BLaER1 (cell line): ENCODE results near the gene PTN.
"Not testable (repeated sequence)": the region's sequence is repeated elsewhere in the genome, so short reads cannot be mapped to it uniquely, and the experiment has no call there.

ENCODE experiments used
- H3K27ac ChIP-seq: shearing (Covaris generic); formaldehyde crosslinking; 2 replicates; pipeline ENCODE4 v1.8.1; 2022
- H3K27me3 ChIP-seq: shearing (Covaris generic); formaldehyde crosslinking; 2 replicates; pipeline ENCODE4 v1.8.1; 2022
- H3K36me3 ChIP-seq: shearing (Covaris generic); formaldehyde crosslinking; 2 replicates; pipeline ENCODE4 v1.8.1; 2022
- H3K4me1 ChIP-seq: shearing (Covaris generic); formaldehyde crosslinking; 2 replicates; pipeline ENCODE4 v1.8.1; 2022
- H3K4me2 ChIP-seq: shearing (Covaris generic); formaldehyde crosslinking; 2 replicates; pipeline ENCODE4 v1.8.1; 2022
- H3K4me3 ChIP-seq: shearing (Covaris generic); formaldehyde crosslinking; 2 replicates; pipeline ENCODE4 v1.8.1; 2022
- H3K9ac ChIP-seq: shearing (Covaris generic); formaldehyde crosslinking; 2 replicates; pipeline ENCODE4 v1.8.1; 2022
- H3K9me3 ChIP-seq: shearing (Covaris generic); formaldehyde crosslinking; 2 replicates; pipeline ENCODE4 v1.8.1; 2022
- H4K20me1 ChIP-seq: shearing (Covaris generic); formaldehyde crosslinking; 2 replicates; pipeline ENCODE4 v1.8.1; 2022
- Cebpa-rat ChIP-seq: shearing (Covaris generic); IDR thresholded peaks from 2 replicates; pipeline ENCODE4 v1.8.1; 2022

Gene PTN

GRCh38 chr7:137242616-137243015, 100.9 kb downstream of the PTN start:
- no peak overlapping the region for H3K4me3 ChIP-seq
- no peaks in the 10 kb centered on the region for H3K4me1 ChIP-seq
- no peaks in the 10 kb centered on the region for H3K9me3 ChIP-seq
- no peak for TF ChIP-seq Cebpa-rat
- no peak overlapping the region for H3K27ac ChIP-seq
- H4K20me1 ChIP-seq = no peaks in the 10 kb centered on the region
- no peak overlapping the region for H3K9ac ChIP-seq
- no peak overlapping the region for H3K4me2 ChIP-seq
- no peaks in the 10 kb centered on the region for H3K36me3 ChIP-seq
- no peaks in the 10 kb centered on the region for H3K27me3 ChIP-seq

- no peak overlapping the region for H3K27ac ChIP-seq
- H3K9ac ChIP-seq = no peak overlapping the region
Measured at GRCh38 chr7:137241655-137242360, 101.7 kb downstream of the PTN start.

DNA sequence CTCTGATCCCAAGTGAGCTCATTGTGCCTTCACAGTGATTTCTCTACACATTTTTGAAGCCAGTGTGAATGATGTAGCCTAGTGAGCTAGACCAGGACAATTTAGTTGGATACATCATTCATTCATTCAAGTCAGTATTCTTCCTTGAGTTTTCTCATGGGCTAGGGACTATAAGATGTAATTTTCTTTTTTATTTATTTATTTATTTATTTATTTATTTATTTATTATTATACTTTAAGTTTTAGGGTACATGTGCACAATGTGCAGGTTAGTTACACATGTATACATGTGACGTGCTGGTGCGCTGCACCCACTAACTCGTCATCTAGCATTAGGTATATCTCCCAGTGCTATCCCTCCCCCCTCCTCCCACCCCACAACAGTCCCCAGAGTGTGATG, 104.3 kb downstream of the PTN start:
- not testable (repeated sequence) for H3K4me3 ChIP-seq, H3K4me2 ChIP-seq, H3K27me3 ChIP-seq, H3K27ac ChIP-seq, H3K4me1 ChIP-seq, H3K9me3 ChIP-seq, H3K36me3 ChIP-seq, H4K20me1 ChIP-seq, H3K9ac ChIP-seq

More at GRCh38 chr7:137241655-137242360, 101.7 kb downstream of the PTN start:
- H3K4me3 ChIP-seq = no peak overlapping the region
- H3K4me1 ChIP-seq = no peaks in the 10 kb centered on the region
- no peaks in the 10 kb centered on the region for H3K9me3 ChIP-seq
- no peaks in the 10 kb centered on the region for H3K27me3 ChIP-seq
- no peaks in the 10 kb centered on the region for H3K36me3 ChIP-seq
- no peaks in the 10 kb centered on the region for H4K20me1 ChIP-seq
- no peak overlapping the region for H3K4me2 ChIP-seq
- TF ChIP-seq Cebpa-rat = no peak

DNA sequence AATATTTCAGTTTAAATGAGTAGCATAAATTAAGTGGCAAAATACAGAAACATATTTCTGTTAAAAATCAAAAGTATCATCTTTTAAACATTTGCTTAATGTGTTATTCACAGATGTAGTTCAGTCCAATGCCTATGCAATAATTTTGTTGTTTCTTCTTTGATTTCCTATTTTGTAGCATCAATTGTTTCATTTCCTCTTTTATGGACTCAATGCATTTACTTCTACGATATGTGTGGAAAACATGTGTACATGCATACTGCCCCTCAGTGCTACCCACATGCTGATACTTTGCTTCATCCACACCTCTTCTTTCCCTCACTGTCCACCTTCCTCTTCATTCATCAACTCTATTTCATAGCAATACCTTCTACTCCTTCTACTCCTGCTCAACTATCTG, 108.1 kb downstream of the PTN start:
- H3K27me3 ChIP-seq = no peaks in the 10 kb centered on the region
- H3K27ac ChIP-seq = no peak overlapping the region
- no peaks in the 10 kb centered on the region for H4K20me1 ChIP-seq
- no peaks in the 10 kb centered on the region for H3K9me3 ChIP-seq
- H3K4me2 ChIP-seq = no peak overlapping the region
- H3K4me1 ChIP-seq = no peaks in the 10 kb centered on the region
- no peak overlapping the region for H3K4me3 ChIP-seq
- no peak overlapping the region for H3K9ac ChIP-seq
- no peaks in the 10 kb centered on the region for H3K36me3 ChIP-seq
- no peak for TF ChIP-seq Cebpa-rat

DNA sequence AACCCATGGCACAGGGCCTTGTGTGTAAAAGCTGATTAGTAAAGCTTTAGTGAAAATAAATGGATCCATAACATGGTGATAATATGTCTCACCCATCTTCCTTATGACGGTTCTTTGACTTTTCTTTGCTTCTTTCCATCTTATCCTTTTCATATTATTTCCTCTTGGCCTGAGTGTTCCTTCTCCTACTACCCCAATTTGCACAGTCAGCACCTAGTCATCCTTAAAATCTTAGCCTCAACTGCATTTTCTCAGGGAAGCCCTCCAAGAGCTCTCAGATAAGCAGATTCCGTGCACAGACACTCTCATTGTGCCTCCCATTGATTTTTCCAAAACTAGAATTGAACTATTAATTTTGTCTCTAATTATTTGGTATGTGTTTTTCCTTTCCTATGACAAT, 112.4 kb downstream of the PTN start:
- no peak for TF ChIP-seq Cebpa-rat
- Histone ChIP-seq H3K9me3 (no peaks in the 10 kb centered on the region), H4K20me1 (no peaks in the 10 kb centered on the region), H3K4me2 (no peak overlapping the region), H3K27me3 (no peaks in the 10 kb centered on the region), H3K36me3 (no peaks in the 10 kb centered on the region), H3K4me1 (no peaks in the 10 kb centered on the region), H3K9ac (no peak overlapping the region), H3K4me3 (no peak overlapping the region), H3K27ac (no peak overlapping the region)

- no peaks in the 10 kb centered on the region for H3K4me1 ChIP-seq
- no peaks in the 10 kb centered on the region for H3K36me3 ChIP-seq
- no peaks in the 10 kb centered on the region for H4K20me1 ChIP-seq
- H3K9ac ChIP-seq = no peak overlapping the region
- H3K9me3 ChIP-seq = no peaks in the 10 kb centered on the region
- H3K27me3 ChIP-seq = no peaks in the 10 kb centered on the region
- TF ChIP-seq Cebpa-rat = no peak
- H3K27ac ChIP-seq = no peak overlapping the region
- H3K4me3 ChIP-seq = no peak overlapping the region
- no peak overlapping the region for H3K4me2 ChIP-seq
Measured at GRCh38 chr7:137221467-137221866, 122.1 kb downstream of the PTN start.

- Histone ChIP-seq H3K4me2 (no peak overlapping the region), H4K20me1 (no peaks in the 10 kb centered on the region), H3K4me1 (0 out of 2 replicates have a peak, but pooled peaks cover 6% of the 10 kb centered on the region), H3K9ac (no peak overlapping the region), H3K27me3 (no peaks in the 10 kb centered on the region), H3K9me3 (no peaks in the 10 kb centered on the region), H3K27ac (no peak overlapping the region), H3K36me3 (no peaks in the 10 kb centered on the region), H3K4me3 (no peak overlapping the region)
- no peak for TF ChIP-seq Cebpa-rat
Measured at GRCh38 chr7:137213744-137214143, 129.8 kb downstream of the PTN start.

- no peaks in the 10 kb centered on the region for H3K36me3 ChIP-seq
- H3K27ac ChIP-seq = no peak overlapping the region
- no peak overlapping the region for H3K4me2 ChIP-seq
- no peaks in the 10 kb centered on the region for H4K20me1 ChIP-seq
- 0 out of 2 replicates have a peak, but pooled peaks cover 6% of the 10 kb centered on the region for H3K4me1 ChIP-seq
- TF ChIP-seq Cebpa-rat = no peak
- H3K9me3 ChIP-seq = 0 out of 2 replicates have a peak, but pooled peaks cover 3% of the 10 kb centered on the region
- H3K4me3 ChIP-seq = no peak overlapping the region
- no peaks in the 10 kb centered on the region for H3K27me3 ChIP-seq
- no peak overlapping the region for H3K9ac ChIP-seq
Measured at GRCh38 chr7:137209151-137209817, 134.2 kb downstream of the PTN start.

DNA sequence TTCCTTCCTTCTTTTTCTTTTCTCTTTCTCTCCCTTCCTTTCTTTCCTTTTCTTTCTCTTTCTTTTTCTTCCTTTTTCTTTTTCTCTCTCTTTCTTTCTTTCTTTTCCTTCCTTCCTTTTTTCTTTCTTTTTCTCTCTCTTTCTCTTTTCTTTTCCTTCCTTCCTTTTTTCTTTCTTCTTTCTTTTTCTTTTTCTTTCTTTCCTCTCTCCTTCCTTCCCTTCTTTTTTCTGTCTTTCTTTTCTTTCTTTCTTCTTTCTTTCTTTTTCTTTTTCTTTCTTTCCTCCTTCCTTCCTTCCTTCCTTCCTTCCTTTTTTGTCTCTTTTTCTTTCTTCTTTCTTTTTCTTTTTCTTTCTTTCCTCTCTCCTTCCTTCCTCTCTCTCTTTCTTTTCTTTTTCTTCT, 136.8 kb downstream of the PTN start:
- H3K4me3 ChIP-seq = no peak overlapping the region
- no peak overlapping the region for H3K4me2 ChIP-seq
- H3K4me1 ChIP-seq = 0 out of 2 replicates have a peak, but pooled peaks cover 6% of the 10 kb centered on the region
- H3K36me3 ChIP-seq = no peaks in the 10 kb centered on the region
- no peak overlapping the region for H3K9ac ChIP-seq
- H3K27ac ChIP-seq = no peak overlapping the region
- H4K20me1 ChIP-seq = no peaks in the 10 kb centered on the region
- H3K9me3 ChIP-seq = 0 out of 2 replicates have a peak, but pooled peaks cover 3% of the 10 kb centered on the region
- H3K27me3 ChIP-seq = no peaks in the 10 kb centered on the region
- no peak for TF ChIP-seq Cebpa-rat

DNA sequence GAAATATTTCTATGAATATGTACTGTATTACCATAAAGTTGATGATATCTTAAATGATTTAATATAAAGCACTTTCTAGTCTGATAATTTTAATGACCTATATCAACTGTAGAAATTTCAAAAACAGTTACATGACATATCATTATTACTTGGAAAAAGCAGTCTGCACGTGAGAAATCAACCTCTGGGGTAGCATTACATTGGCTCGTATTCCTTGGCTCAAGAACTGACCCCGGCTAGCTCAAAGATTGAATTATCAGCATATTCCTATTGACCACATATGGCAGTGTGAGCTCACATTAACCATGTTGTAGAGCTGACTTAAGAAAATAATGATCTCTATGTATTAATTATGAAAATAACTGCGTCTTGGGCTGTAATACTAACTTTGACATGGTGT, 139.3 kb downstream of the PTN start:
- 0 out of 2 replicates have a peak, but pooled peaks cover 3% of the 10 kb centered on the region for H3K9me3 ChIP-seq
- no peaks in the 10 kb centered on the region for H3K27me3 ChIP-seq
- no peak overlapping the region for H3K9ac ChIP-seq
- H3K4me2 ChIP-seq = no peak overlapping the region
- H4K20me1 ChIP-seq = no peaks in the 10 kb centered on the region
- no peak overlapping the region for H3K27ac ChIP-seq
- H3K36me3 ChIP-seq = no peaks in the 10 kb centered on the region
- 0 out of 2 replicates have a peak, but pooled peaks cover 3% of the 10 kb centered on the region for H3K4me1 ChIP-seq
- no peak for TF ChIP-seq Cebpa-rat
- H3K4me3 ChIP-seq = no peak overlapping the region
